GM12874 (cell line): ENCODE data around the gene SUGCT.

ENCODE experiments used
- TF ChIP-seq, protein P1 (sequence below): IDR thresholded peaks from 2 replicates; pipeline ENCODE4 v1.5.1; 2011; ENCODE audit warnings: low read depth, mild to moderate bottlenecking, control low read depth, low read length, moderate library complexity; ENCODE audit not compliant: insufficient read depth

Gene SUGCT

DNA sequence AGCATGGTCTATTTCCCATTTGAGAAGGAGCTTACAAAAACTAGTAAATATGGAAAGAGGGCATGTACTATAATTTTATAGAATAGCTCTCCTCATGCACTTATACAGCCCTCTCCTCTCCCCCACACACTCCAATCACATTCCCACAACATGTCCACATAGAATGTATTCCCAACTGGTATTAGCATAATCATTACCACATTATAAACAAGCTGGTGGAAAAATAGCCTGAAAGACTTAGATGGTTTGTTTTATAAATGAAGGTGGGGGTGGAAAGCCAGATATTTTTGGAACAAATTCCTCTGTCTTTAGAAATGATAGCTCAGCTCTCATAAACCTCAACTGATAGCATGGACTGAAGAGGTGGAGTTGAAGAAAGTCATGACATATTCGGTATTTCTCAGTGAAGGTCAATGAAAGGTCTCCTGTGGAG lies 410.1 kb downstream of the SUGCT start:
- TF ChIP-seq, protein P1, sequence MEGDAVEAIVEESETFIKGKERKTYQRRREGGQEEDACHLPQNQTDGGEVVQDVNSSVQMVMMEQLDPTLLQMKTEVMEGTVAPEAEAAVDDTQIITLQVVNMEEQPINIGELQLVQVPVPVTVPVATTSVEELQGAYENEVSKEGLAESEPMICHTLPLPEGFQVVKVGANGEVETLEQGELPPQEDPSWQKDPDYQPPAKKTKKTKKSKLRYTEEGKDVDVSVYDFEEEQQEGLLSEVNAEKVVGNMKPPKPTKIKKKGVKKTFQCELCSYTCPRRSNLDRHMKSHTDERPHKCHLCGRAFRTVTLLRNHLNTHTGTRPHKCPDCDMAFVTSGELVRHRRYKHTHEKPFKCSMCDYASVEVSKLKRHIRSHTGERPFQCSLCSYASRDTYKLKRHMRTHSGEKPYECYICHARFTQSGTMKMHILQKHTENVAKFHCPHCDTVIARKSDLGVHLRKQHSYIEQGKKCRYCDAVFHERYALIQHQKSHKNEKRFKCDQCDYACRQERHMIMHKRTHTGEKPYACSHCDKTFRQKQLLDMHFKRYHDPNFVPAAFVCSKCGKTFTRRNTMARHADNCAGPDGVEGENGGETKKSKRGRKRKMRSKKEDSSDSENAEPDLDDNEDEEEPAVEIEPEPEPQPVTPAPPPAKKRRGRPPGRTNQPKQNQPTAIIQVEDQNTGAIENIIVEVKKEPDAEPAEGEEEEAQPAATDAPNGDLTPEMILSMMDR: no peak

DNA sequence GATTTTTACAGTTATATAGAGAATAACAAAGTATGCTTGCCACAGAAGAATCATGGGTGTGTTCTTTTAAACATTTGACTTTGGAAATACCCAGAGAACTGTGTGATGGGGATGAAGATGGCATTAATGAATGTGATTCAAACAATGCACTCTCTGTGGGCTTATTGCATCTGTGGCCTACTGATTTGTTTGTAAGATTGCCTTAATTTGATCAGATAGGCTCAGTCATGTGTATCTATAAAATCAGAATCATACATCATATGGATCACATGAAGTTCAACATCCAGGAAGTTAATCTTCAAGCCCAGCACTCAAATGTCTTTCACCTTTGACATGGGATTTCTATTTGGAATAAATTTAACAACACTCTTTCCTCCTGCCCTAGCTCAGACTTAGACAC lies 410.9 kb downstream of the SUGCT start:
- TF ChIP-seq, protein P1: no peak

DNA sequence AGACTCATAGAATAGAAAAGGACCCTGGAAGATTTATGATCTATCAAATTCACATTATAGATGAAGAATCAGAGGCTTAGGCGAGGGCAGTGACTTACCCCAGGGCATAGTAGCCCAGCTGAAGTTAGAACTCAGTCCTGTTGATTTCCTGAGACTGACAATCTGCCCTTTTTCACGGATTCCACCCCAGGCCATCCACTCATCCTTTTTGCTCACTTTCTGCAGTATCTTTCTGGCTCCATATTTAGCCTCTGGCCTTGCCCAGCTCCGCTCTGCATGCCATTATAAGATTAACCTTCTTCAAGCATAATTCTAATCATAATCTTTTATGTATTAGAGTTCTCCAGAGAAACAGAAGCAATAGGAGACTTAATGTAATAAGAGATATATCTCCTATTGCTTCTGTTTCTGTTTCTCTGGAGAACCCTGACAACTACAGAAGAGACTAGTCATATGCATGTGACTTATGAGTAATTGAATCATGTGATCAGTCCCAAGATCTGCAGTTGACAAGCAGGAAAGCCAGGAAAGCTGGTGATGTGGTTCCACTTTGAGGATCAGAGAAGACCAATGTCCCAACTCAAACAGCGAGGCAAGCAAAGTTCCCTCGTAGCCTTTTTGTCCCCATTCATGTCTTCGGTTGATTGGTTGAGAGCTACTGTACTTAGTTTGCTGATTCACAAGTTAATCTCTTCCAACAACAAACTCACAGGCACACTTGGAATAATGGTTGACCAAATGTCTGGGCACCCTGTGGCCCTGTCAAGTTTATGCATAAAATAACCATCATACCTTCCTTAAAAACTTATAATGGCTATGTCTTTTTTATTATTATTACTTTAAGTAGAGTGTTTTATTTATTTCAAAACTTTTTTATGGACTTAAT lies 412.1 kb downstream of the SUGCT start:
- TF ChIP-seq, protein P1: no peak

DNA sequence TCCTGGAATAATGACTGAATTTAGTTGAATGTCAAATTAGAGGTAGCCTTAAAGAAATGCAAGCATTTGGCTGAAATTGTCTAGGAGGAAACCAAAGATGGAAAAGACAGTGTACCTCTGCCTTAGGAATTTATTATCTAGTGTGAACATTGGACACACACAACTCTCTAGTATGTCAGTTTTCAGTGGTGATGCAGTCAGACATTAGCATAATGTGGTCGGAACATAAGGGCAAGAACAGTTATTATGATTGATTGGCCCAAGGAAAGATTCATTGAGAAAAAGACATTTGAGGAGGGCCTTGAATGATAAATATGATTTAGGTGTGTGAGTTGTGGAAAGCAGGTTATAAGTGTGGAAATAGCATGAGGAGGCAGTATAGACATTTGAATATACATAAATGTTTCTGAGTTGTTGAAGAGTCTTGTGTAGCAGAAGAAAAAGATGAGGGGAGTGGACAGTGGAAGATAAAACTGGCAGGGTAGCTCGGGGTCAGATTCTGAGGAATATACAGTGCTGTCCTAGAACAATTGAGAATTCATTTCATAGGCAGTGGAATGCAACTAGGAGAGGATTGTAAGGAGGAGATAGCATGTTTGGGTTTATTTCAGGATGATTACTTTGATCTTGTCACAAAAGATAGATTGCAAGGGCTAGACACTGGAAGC lies 414.7 kb downstream of the SUGCT start:
- TF ChIP-seq, protein P1: no peak

DNA sequence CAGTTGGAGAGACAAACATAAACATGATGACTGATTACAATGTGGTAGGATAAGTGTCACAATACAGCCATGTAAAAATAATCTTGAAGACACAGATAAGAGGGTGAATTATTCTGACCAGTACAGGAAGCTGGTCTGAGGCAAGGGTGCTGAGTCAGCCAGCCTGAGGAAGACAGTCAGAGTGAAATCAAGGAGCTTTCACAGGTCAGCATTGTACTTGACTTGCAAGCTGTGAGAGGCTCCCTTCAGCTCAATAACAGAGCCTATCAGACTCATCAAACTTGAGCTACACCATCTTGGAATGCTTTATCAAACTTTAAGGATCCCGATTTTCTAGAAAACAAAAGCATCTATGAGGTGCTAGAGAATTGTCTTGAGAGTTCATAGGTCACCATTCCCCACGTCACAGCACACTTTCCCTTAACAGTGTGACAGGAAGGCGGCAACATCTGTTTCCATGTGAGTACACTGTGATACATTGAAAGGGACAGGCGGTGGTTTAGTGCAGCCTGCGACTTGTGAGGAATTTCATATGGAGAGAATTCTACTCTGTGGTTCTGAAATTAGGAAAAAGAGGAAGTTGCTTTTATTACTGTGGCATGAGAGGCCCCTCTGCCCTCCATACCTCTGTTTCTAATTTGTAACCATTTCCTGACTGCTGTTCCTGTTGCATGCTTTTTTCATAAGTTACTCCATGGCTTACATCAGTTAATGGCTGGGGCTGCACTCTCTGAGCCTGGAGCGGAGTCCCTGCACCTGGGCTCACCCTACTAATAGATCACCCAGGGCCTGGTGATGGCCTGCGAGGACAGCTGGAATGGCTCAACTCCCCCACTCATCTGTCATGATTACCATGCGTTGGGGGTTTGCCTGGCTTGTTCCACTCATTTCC lies 417.1 kb downstream of the SUGCT start:
- TF ChIP-seq, protein P1: no peak

DNA sequence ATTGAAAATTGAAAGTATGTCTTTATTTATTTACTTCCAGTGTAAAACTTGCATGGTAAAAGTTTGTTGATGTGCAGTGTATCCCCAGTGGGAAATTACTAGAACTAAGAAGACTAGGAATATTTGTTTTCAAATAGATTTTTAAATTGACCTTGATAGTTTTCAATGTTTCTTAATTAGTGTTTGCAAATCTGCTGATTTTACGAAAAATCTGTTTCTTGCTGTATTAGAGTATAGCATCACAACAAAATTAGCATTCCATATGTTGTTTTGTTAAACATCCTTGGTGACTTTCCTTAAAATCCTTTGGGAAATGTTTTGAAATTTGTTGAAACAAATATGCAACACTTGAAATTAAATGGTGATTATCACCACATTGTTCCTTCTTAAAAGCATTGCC lies 425.9 kb downstream of the SUGCT start:
- TF ChIP-seq, protein P1: no peak

DNA sequence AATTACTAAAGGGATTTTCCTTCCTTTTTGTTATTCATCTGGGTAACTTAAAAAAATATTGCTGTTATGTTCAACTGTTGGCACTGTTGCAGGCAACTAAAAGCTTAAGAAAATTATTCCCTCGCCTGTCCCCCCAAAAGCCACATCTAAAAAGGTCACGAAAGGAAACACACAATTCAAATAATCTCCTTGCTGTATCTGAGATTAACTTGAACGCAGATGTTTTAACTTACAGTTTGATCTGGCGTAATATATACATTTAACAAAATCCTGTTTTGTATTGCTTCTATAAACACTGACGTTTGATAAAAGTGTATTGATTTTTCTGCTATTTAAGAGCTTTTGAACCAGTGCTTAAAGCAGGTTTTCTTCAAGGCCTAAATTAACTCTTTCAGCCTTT lies 432.1 kb downstream of the SUGCT start:
- TF ChIP-seq, protein P1: no peak
